NCI-H2081 treated with DMSO at 0.1 percent for 48 hours (cell line): ENCODE data around the gene DOCK9.

ENCODE experiments used
- DNase-seq: peaks from one replicate; lab custom pipeline; 2025; lab: John Stamatoyannopoulos, UW

The DOCK9 gene

DNA sequence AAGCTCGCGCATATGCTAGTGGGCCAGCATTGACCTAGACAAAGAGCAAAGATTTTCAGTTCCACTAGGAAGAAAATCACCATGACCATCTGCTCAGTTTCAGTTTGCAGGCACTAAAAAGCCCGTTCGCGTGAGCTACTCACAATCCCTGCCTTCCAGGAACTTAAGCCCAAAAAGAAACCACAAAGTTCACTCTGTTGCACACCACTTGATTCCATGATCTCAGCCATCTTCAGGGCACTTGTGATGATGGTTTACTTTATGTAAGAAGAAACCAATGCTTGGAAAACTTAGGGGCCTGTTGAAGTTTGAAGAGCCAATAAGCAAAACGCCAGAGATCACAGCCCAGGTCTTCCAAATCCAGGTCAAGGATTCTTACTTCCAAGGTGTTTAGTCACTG lies 180.4 kb downstream of the DOCK9 start:
- DNase-seq: no peak

DNA sequence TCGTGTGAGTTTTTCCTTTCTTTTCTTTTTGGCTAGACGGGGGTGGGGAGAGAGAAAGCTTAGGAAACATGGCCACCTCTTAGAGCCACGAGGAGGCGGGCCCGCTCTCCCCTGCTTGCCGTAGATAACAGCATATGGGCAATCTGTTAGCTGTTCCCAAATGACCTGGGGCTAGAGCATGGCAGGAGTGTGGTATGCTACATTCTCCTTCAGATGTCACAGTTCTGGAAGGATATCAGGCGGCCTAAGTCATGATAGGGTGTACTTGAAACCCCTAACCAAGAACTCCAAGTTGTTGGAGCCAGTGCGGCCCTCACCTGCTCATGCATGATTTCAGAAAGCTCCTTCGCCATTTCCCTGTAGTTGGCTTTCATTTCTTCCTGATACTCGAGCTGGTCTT lies 181.1 kb downstream of the DOCK9 start:
- no peak for DNase-seq

- no peak for DNase-seq
These were observed 181.7 kb downstream of the DOCK9 start for GRCh38 chr13:98796191-98796590.

- DNase-seq: no peak
These were observed 182.6 kb downstream of the DOCK9 start for GRCh38 chr13:98795220-98795619.

- no peak for DNase-seq
These were observed 183.4 kb downstream of the DOCK9 start for GRCh38 chr13:98794498-98794897.

- no peak for DNase-seq
These were observed 184.9 kb downstream of the DOCK9 start for GRCh38 chr13:98792785-98793495.

DNA sequence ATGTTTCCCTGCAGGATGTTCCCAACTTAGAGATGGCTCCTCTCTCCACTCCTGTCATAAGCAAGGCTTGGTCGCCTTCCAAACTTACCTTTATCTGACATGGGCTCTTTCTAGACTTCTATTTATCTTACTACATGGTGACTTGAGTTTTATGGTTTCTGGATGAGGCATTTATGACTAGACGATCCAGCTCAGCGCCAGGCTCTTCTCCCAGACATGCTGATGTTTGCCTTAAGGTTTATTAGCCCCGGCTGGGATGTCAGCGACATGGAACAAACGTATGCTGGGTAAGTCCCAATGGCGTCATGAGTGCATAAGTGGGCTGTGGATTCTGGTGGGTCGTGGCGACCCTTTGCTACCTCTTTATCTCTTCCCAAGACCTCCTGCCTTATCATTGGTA lies 185.5 kb downstream of the DOCK9 start:
- DNase-seq: no peak

GRCh38 chr13:98791611-98792010 lies 186.3 kb downstream of the DOCK9 start:
- DNase-seq: no peak

DNA sequence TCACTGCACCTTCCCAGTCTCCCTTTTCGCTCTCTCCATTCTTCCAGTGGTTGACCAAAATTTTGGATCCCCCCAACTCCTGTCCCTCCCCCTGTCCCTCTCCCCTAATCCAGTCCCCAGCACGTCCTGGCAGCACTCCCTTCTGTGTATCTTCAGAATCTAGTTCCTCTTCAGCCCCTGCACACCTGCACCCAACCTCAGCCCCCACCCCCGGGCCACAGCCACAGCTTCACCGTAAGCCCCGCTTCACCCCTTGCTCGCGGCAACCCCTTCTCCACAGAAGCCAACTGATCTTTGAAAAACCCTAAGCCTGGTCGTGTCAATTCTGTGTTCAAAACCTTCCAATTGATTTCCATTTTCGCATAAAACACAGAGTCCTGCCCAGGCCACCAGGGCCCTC lies 189.9 kb downstream of the DOCK9 start:
- DNase-seq: no peak

GRCh38 chr13:98787173-98787572 lies 190.7 kb downstream of the DOCK9 start:
- DNase-seq: no peak

DNA sequence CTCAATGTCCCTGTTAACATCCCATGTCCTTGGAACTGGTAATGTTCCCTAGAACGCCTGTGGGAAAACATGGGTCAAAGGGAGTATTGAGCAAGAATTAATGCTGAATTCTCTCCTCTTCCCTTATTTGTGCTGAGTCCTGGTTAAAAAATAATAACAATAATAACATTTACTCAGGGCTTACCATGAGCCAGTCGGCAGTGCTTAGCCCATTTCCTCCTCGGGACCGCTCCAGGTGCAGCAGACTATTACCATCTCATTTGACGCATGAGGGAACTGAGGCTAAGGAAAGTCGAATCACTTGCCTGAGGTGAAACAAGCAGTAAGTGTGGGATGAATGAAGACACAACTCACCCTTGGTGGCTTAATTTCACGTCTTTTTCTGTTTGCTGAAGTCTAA lies 191.8 kb downstream of the DOCK9 start:
- no peak for DNase-seq

DNA sequence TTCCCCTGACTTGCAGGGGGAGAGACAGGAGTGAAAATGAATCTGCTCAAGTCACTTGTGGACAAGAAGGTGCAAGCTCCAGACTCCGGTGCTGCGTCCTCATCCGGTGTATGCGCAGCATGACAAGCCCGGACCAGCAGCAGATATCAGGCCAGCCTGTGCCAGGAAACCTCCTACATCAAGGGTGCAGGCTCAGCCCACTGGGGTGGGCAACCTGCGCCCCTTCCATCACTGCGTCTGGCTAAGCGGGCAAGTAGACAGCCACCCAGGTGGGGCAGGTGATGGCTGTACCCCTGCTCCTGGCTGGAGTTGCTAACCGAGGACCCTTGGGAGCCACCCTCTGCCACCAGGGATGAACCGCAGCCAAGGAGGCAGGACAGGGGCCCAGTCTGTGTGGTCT lies 192.5 kb downstream of the DOCK9 start:
- DNase-seq: no peak

DNA sequence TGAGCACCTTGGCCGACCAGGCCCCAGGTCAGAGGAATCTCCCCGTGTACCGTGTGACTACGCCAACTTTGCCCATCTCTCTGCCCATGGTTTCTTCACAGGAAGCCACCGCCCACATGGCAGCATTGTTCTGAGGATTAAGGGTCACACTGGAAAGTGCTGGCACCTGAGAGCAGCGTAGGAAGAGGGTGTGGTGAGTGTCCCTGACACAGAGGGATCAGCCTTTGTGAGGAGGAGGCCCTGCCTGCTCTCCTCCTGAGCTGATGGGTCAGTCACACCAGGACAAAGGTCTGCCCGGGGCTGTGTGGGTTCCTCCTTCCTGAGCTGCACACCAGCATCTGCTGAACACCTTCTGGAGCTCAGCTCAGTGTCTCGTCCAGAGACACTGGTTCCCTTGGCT lies 193.2 kb downstream of the DOCK9 start:
- DNase-seq: no peak

DNA sequence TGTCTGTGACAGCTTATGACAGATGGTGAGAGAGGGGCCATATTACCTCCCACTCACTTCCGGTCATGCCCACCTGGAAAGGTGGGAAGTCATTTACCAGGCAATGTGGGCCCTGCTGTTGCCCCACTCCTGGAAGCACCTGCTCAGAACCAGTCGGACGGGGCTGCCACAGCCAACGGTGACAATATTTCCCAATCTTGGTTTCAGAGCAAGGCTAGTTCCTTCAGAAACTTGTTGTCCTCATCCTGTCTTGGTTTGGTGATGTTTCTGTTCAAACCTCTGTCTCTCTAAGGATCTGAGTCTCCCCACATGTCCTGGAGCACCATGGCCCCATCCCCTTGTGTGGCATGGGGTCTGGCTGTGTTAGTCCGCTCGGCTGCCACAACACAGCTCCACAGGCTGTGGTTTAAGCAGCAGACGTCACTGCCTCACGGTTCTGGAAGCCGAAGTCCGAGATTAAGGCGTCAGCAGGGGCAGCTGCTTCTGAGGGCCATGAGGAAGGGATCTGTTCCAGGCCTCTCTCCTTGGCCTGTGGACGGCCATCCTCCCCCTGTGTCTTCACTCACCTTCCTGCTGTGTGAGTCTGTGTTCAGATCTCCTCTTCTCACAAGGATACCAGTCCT lies 193.9 kb downstream of the DOCK9 start:
- DNase-seq: no peak

DNA sequence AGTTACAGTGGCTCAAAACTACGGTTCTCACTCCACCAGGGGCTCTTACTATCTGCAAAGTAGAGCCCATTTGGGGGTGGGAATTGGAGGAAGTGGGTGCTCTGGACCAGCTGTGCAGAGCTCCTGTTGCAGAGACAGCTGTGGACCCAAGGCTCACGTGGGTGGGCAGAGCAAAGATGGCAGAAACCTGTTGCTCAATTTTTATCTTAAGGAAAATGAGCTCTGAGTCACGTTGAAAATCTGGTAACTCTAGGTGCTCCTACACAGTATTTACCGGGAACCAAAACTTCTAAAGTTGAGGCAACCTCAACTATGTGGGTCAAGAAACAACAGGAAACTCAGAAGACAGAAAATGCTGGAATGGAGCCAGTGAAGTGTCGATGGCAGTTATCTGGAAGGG lies 195.2 kb downstream of the DOCK9 start:
- no peak for DNase-seq

GRCh38 chr13:98781905-98782304 lies 196.0 kb downstream of the DOCK9 start:
- no peak for DNase-seq

DNA sequence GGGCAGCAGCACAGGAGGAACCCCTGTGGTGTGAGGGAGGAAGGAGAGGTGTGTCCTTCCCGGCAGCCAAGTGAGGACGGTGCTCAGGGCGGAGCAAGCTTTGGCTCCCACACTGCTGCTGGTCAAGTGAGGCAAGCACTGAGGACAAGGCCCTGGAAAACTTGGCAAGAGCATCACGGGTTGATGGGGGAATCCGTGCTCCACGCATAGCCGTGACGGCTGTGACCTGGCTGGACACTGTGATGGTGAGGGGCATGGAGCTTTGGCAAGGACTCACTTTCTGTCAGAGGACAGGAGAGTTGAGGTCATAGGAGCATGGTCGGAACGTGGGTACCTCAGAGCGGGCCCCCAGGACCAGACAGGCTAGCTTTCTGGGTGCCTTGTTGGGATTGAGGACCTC lies 196.4 kb downstream of the DOCK9 start:
- DNase-seq: no peak

GRCh38 chr13:98781045-98781444 lies 196.8 kb downstream of the DOCK9 start:
- DNase-seq: no peak

DNA sequence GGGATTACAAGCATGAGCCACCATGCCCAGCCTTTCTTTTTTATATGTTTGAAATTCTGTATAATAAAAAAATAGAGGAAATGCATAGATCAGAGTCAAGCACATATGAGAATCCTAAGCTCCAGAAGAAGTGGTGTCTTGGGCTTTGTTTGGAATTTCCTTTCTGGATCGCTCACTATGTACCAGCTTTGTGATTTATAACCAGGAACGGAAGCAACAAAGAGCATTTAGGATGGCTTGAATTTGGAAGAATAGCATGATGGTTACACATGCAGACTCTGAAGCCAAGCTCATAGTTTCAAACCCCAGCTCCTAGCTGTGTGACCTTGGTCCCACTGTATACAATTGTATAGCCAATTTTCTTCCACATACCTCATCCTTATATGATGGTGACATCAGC lies 197.4 kb downstream of the DOCK9 start:
- DNase-seq: no peak

DNA sequence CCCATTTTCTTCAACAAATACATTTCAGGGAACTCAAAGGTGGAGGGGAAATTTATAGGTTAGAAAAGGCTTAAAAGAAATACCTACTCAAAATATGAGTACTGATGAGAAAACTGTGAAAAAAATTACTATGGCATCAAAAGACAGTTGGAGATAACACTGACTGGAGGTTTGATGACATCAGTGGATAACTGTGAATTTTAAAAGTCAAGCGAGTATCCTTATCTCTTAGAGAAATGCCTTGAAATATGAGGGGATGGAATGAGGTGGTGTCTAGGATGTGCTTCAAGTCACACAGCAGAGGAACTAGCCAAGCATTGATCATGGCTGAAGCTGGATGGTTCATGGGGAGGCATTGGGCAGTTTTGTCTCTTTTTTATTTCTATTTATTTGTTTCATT lies 198.2 kb downstream of the DOCK9 start:
- DNase-seq: no peak

- DNase-seq: no peak
These were observed 199.1 kb downstream of the DOCK9 start for GRCh38 chr13:98778749-98779148.

- DNase-seq: no peak
These were observed 201.2 kb downstream of the DOCK9 start for GRCh38 chr13:98776644-98777043.

DNA sequence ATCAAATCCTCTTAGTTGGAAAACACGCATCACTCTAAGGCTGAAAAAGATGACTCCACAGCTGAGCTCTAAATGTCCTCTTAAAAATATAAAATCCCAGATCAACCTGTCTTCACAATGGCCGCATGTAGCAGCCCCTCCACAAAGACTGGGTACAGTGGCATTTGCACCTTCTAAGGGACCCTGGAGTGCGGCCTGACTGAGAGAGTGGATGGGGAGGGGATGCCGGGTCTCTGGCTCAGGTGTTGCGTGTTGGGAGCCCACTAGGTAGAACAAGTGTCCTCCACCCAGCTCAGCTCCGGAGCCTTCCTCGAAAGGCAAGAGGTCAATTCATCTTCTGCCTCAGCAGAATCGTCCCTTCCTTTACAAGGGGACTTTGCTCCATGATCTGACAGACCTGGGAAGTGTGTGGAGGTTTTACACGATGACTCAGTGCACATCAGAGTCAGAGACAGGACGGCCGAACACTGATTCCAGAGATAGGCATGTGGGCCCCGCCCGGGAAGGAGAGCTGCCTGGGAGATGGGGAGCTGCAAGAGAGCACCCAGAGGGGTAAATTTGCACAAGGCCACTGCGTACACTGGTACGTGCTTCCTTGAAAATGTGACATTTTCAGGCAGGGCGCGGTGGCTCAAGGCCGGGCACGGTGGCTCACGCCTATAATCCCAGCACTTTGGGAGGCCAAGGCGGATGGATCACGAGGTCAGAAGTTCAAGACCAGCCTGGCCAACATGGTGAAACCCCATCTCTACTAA lies 201.8 kb downstream of the DOCK9 start:
- DNase-seq: no peak
